ENCODE results near the gene MAEA.

MAEA gene

DNA sequence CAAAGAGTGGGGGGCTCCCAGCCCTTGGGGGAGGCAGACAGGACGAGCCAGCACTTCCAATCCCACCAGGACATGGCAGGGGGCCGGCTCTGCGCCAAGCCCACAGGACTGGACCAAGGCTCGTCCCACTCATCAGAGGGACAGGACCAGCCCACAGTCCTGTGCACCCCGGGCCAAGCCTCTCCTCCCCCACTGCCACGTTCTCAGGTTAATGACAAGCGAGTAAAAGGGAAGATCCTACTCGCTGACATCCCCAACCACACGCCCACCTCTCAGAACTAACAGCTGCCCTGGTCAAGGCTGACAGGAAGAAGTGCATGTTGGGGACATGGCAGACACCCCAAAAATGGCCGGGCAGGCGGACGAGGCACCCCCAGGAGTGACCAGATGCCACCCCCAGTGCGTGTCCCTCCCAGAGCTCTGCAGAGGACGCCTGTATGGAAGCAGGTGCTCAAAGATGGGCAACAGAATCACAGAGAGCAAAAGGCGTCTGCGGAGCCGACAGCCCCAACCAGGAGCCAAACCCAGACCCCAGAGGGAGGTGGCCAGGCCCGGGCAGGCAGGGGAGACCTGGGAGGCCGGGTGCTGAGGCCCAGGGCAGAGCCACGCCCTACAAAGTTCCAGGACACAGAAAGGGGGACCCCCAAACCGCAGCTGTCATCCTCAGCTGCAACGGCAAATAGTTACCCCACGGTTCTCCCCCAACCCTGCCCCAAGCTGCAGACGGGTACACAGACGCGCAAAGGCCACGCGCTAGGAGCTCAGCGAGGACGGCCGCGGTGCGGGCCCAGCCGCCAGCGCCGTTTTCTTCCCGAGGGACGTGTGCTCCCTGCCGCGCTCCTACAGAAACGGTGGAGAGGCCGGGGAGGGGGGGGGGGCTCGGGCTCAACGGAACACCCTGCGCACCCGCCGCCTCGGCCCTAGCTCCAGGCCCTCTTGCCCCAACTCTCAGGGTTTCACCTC lies 42.5 kb upstream of the MAEA start:
- no peak for TF ChIP-seq CTCF (IDR thresholded peaks at IDR 0.05; ENCODE audit: borderline replicate concordance, insufficient read depth, low read depth, low read length)
- H3K4me3 ChIP-seq (ENCODE audit: low read depth, low read length), result peak overlapping the region; percentile 83

GRCh38 chr4:1247864-1248244 lies 41.8 kb upstream of the MAEA start:
- H3K4me3 ChIP-seq (ENCODE audit: low read depth, low read length), result peak overlapping the region; percentile 83
- TF ChIP-seq CTCF (IDR thresholded peaks at IDR 0.05; ENCODE audit: borderline replicate concordance, insufficient read depth, low read depth, low read length), result no peak

- no peak for TF ChIP-seq CTCF (IDR thresholded peaks at IDR 0.05; ENCODE audit: borderline replicate concordance, insufficient read depth, low read depth, low read length)
- peak within 1 kb of the TSS; percentile 83 for H3K4me3 ChIP-seq (ENCODE audit: low read depth, low read length)
Observed at GRCh38 chr4:1248245-1249147, 41.2 kb upstream of the MAEA start, which contains the start of gene CTBP1. CTBP1 (minus strand) TSS chr4:1249130; CDS start chr4:1241331, 7,799 bp downstream.

DNA sequence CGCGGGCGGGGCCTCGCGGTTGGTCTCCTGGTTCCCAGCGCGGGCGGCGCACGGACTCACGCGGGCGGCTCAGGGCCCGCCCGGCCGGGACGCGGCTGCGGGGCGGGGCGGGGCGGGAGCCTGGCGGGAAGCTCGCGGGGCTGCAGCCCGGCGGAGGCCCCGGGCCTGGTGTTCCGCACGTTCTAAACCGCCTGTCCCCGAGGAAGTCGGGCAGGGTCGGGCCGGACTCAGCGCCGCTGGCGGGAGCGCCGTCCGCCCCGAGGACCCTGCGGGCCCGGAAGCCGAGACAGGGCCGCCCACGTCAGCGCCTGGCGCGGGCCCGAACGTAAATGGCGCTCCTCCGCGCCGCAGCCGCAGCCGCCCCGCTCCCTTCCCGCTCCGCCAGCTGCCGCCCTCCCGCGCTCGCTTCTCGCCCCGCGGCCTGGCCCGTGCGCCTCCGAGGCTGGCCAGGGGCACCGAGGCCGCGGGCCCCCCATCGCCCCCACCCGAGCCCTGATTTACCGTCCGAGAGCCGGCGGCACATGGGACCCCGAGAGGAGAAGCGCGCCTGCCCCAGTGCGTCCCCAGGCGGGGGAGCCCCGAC lies 40.5 kb upstream of the MAEA start:
- peak overlapping the region; percentile 75 for H3K4me3 ChIP-seq (ENCODE audit: low read depth, low read length)
- TF ChIP-seq CTCF (IDR thresholded peaks at IDR 0.05; ENCODE audit: borderline replicate concordance, insufficient read depth, low read depth, low read length), result no peak

GRCh38 chr4:1249731-1250526 lies 39.8 kb upstream of the MAEA start:
- TF ChIP-seq CTCF (IDR thresholded peaks at IDR 0.05; ENCODE audit: borderline replicate concordance, insufficient read depth, low read depth, low read length), result no peak
- H3K4me3 ChIP-seq (ENCODE audit: low read depth, low read length), result peak overlapping the region; percentile 75

GRCh38 chr4:1250527-1250812 lies 39.2 kb upstream of the MAEA start:
- H3K4me3 ChIP-seq (ENCODE audit: low read depth, low read length), result peak overlapping the region; percentile 75
- TF ChIP-seq CTCF (IDR thresholded peaks at IDR 0.05; ENCODE audit: borderline replicate concordance, insufficient read depth, low read depth, low read length), result no peak
